ENCODE results near the gene CCDC191. TPM values are rescaled to one million over a fixed set of nuclear protein-coding genes. Genes with fewer than 3 reads are reported as not detected.

The CCDC191 gene
- total RNA-seq, 1 donor from 2014 or later = 1.6 TPM

GRCh38 chr3:114071786-114072185 lies 15.5 kb upstream of the CCDC191 start:
- FAIRE-seq (no peak), DNase-seq (ENCODE audit: low read depth) (no peak)
- H3K4me3 ChIP-seq (ENCODE audit: low read depth, low read length) = no peak overlapping the region
- H3K36me3 ChIP-seq (ENCODE audit: control insufficient read depth, insufficient read depth, low read length) = peaks cover 11% of the 10 kb centered on the region
- H3K27me3 ChIP-seq (ENCODE audit: control insufficient read depth, insufficient read depth, low read length) = no peaks in the 10 kb centered on the region
- TF ChIP-seq CTCF (IDR thresholded peaks at IDR 0.05; ENCODE audit: insufficient read depth, low read length, severe bottlenecking) = no peak

- no peaks in the 10 kb centered on the region for H3K27me3 ChIP-seq (ENCODE audit: control insufficient read depth, insufficient read depth, low read length)
- H3K4me3 ChIP-seq (ENCODE audit: low read depth, low read length) = no peak overlapping the region
- FAIRE-seq (no peak), DNase-seq (ENCODE audit: low read depth) (no peak)
- peaks cover 9% of the 10 kb centered on the region for H3K36me3 ChIP-seq (ENCODE audit: control insufficient read depth, insufficient read depth, low read length)
- TF ChIP-seq CTCF (IDR thresholded peaks at IDR 0.05; ENCODE audit: insufficient read depth, low read length, severe bottlenecking) = no peak
Observed at GRCh38 chr3:114068336-114068735, 12.0 kb upstream of the CCDC191 start.

- Histone ChIP-seq H3K27me3 (ENCODE audit: control insufficient read depth, insufficient read depth, low read length) (no peaks in the 10 kb centered on the region), H3K4me3 (ENCODE audit: low read depth, low read length) (no peak overlapping the region), H3K36me3 (ENCODE audit: control insufficient read depth, insufficient read depth, low read length) (peaks cover 9% of the 10 kb centered on the region)
- no peak for TF ChIP-seq CTCF (IDR thresholded peaks at IDR 0.05; ENCODE audit: insufficient read depth, low read length, severe bottlenecking)
- no peak for FAIRE-seq
- no peak for DNase-seq (ENCODE audit: low read depth)
Observed at GRCh38 chr3:114067804-114068203, 11.5 kb upstream of the CCDC191 start.

- DNase-seq (ENCODE audit: low read depth) (no peak), FAIRE-seq (no peak)
- H3K27me3 ChIP-seq (ENCODE audit: control insufficient read depth, insufficient read depth, low read length) = no peaks in the 10 kb centered on the region
- H3K36me3 ChIP-seq (ENCODE audit: control insufficient read depth, insufficient read depth, low read length) = no peaks in the 10 kb centered on the region
- TF ChIP-seq CTCF (IDR thresholded peaks at IDR 0.05; ENCODE audit: insufficient read depth, low read length, severe bottlenecking) = no peak
- H3K4me3 ChIP-seq (ENCODE audit: low read depth, low read length) = no peak overlapping the region
Observed at GRCh38 chr3:114060906-114061655, 4.8 kb upstream of the CCDC191 start.

GRCh38 chr3:114058646-114059045 lies 2.3 kb upstream of the CCDC191 start:
- Histone ChIP-seq H3K36me3 (ENCODE audit: control insufficient read depth, insufficient read depth, low read length) (no peaks in the 10 kb centered on the region), H3K27me3 (ENCODE audit: control insufficient read depth, insufficient read depth, low read length) (no peaks in the 10 kb centered on the region), H3K4me3 (ENCODE audit: low read depth, low read length) (no peak overlapping the region)
- DNase-seq (ENCODE audit: low read depth) = no peak
- TF ChIP-seq CTCF (IDR thresholded peaks at IDR 0.05; ENCODE audit: insufficient read depth, low read length, severe bottlenecking) = no peak
- no peak for FAIRE-seq

GRCh38 chr3:114057011-114057347 lies 653 bp upstream of the CCDC191 start:
- TF ChIP-seq CTCF (IDR thresholded peaks at IDR 0.05; ENCODE audit: insufficient read depth, low read length, severe bottlenecking) = no peak
- Histone ChIP-seq H3K27me3 (ENCODE audit: control insufficient read depth, insufficient read depth, low read length) (no peaks in the 10 kb centered on the region), H3K4me3 (ENCODE audit: low read depth, low read length) (peak overlapping the region; percentile 95), H3K36me3 (ENCODE audit: control insufficient read depth, insufficient read depth, low read length) (no peaks in the 10 kb centered on the region)
- FAIRE-seq = no peak
- no peak for DNase-seq (ENCODE audit: low read depth)
